HS-27A (cell line): Measurements from ENCODE around the gene ACKR1.
A peak's percentile ranks its signal among the peaks of the same experiment; 100 is the strongest.

Experiments used
- DNase-seq: peaks from one replicate; pipeline ENCODE4 v3.0.0-alpha.2; 2012; ENCODE audit warnings: low read depth, missing footprints

ACKR1 gene

GRCh38 chr1:159222075-159222865 is 17.6 kb downstream of the ACKR1 start:
- DNase-seq = no peak

- DNase-seq = no peak
Observed at GRCh38 chr1:159223004-159223403, 18.3 kb downstream of the ACKR1 start.

GRCh38 chr1:159228554-159228953 is 23.9 kb downstream of the ACKR1 start:
- DNase-seq = no peak

GRCh38 chr1:159229260-159229885 is 24.7 kb downstream of the ACKR1 start:
- peak; percentile 45 for DNase-seq

GRCh38 chr1:159229896-159230295 is 25.2 kb downstream of the ACKR1 start:
- DNase-seq = peak; percentile 62

- DNase-seq = no peak
Observed at GRCh38 chr1:159239551-159240220, 35.0 kb downstream of the ACKR1 start.

- no peak for DNase-seq
Observed at GRCh38 chr1:159247266-159247665, 42.6 kb downstream of the ACKR1 start.

- no peak for DNase-seq
Observed at GRCh38 chr1:159248311-159248710, 43.6 kb downstream of the ACKR1 start.

- DNase-seq = no peak
Observed at GRCh38 chr1:159250638-159251216, 46.1 kb downstream of the ACKR1 start.
